Left lobe of liver (tissue), 2 donors: Measurements from ENCODE around the gene SELP. TPM values are rescaled to one million over a fixed set of nuclear protein-coding genes. Genes with fewer than 3 reads are reported as not detected.
"Not testable (repeated sequence)": the region's sequence is repeated elsewhere in the genome, so short reads cannot be mapped to it uniquely, and the experiment has no call there.

Experiments
- ATAC-seq: fragments of 200-7000 bp; cut with Tn5 transposase; one replicate; pipeline ENCODE4 v1.9.1; 2020; ENCODE audit warnings: mild to moderate bottlenecking, moderate library complexity
- DNase-seq: peaks from one replicate; pipeline ENCODE4 v3.0.0-alpha.2; 2020; ENCODE audit warnings: low spot score
- total RNA-seq: library from RNA; stranded (reverse); gene quantifications from one replicate; pipeline ENCODE4 v1.2.1, GENCODE V29; 2021
- donor health status: DM: no; HTN: no; CAD: no; lungs with moderate emphysema.
- donor health status: DM: no; HTN: yes; CAD: no.

Gene SELP
- total RNA-seq = 0.78 TPM

- DNase-seq = no peak
- no peak for ATAC-seq
These were observed at the start of gene SELP for GRCh38 chr1:169630006-169630405. Gene SELP, minus strand, starts transcription at chr1:169630124. Its CDS starts 50 bp downstream, at chr1:169630074.

- ATAC-seq (no peak), DNase-seq (no peak)
These were observed 49.8 kb upstream of the SELP start for GRCh38 chr1:169679692-169680091.

- no peak for DNase-seq
- no peak for ATAC-seq
These were observed 46.1 kb upstream of the SELP start for GRCh38 chr1:169676001-169676400.

GRCh38 chr1:169670836-169671235, 40.9 kb upstream of the SELP start:
- DNase-seq = no peak

GRCh38 chr1:169670244-169670643, 40.3 kb upstream of the SELP start:
- not testable (repeated sequence) for DNase-seq, ATAC-seq

More at GRCh38 chr1:169670836-169671235, 40.9 kb upstream of the SELP start:
- no peak for ATAC-seq

GRCh38 chr1:169667699-169668596, 38.0 kb upstream of the SELP start:
- not testable (repeated sequence) for ATAC-seq, DNase-seq

- ATAC-seq, DNase-seq: not testable (repeated sequence)
These were observed 37.3 kb upstream of the SELP start for GRCh38 chr1:169667227-169667639.

GRCh38 chr1:169662680-169663079, 32.8 kb upstream of the SELP start:
- not testable (repeated sequence) for ATAC-seq, DNase-seq

GRCh38 chr1:169661066-169661465, 31.1 kb upstream of the SELP start:
- not testable (repeated sequence) for ATAC-seq, DNase-seq

- not testable (repeated sequence) for ATAC-seq, DNase-seq
These were observed 28.9 kb upstream of the SELP start for GRCh38 chr1:169658777-169659176.

- DNase-seq = no peak
- no peak for ATAC-seq
These were observed 23.9 kb upstream of the SELP start for GRCh38 chr1:169653873-169654272.

GRCh38 chr1:169651035-169651434, 21.1 kb upstream of the SELP start:
- DNase-seq (no peak), ATAC-seq (no peak)

- DNase-seq (no peak), ATAC-seq (no peak)
These were observed 20.6 kb upstream of the SELP start for GRCh38 chr1:169650551-169650950.

- DNase-seq (no peak), ATAC-seq (no peak)
These were observed 18.8 kb upstream of the SELP start for GRCh38 chr1:169648709-169649108.

- ATAC-seq (no peak), DNase-seq (no peak)
These were observed 18.3 kb upstream of the SELP start for GRCh38 chr1:169648187-169648586.

- DNase-seq (no peak), ATAC-seq (no peak)
These were observed 17.6 kb upstream of the SELP start for GRCh38 chr1:169647512-169647911.

- DNase-seq = no peak
- ATAC-seq = no peak
These were observed 14.4 kb upstream of the SELP start for GRCh38 chr1:169644297-169644696.

GRCh38 chr1:169634877-169635276, 5.0 kb upstream of the SELP start:
- DNase-seq (no peak), ATAC-seq (no peak)

GRCh38 chr1:169634145-169634544, 4.2 kb upstream of the SELP start:
- ATAC-seq (no peak), DNase-seq (no peak)

- DNase-seq (no peak), ATAC-seq (no peak)
These were observed 1.3 kb upstream of the SELP start for GRCh38 chr1:169631249-169631648.

- ATAC-seq = no peak
- no peak for DNase-seq
These were observed 5.0 kb downstream of the SELP start for GRCh38 chr1:169624912-169625311.

GRCh38 chr1:169624122-169624521, 5.8 kb downstream of the SELP start:
- no peak for ATAC-seq
- DNase-seq = no peak
